Esophagus squamous epithelium (tissue), 5 donors: ENCODE data around the gene TANC1. TPM values are rescaled to one million over a fixed set of nuclear protein-coding genes. Genes with fewer than 3 reads are reported as not detected.

Experiments used
- DNase-seq: peaks from one replicate; lab custom pipeline; 2025; lab: John Stamatoyannopoulos, UW
- H3K27ac ChIP-seq, 4 donors: fragments of 200-600 bp; sonication (generic); one replicate each; pipeline ENCODE4 v1.5.1; 2016 to 2019; ENCODE audit warnings: mild to moderate bottlenecking in 1 of 4
- H3K27me3 ChIP-seq, 4 donors: fragments of 200-600 bp; sonication (generic); 1 replicate in 3 of 4; 2 replicates in 1 of 4; pipeline versions ENCODE4 v1.5.1 to v1.6.0; 2017 to 2021; ENCODE audit warnings: antibody characterized with exemption in 1 of 4
- H3K36me3 ChIP-seq, 3 donors: fragments of 200-600 bp; sonication (generic); one replicate each; pipeline ENCODE4 v1.5.1; 2016 to 2019
- H3K4me1 ChIP-seq, 3 donors: fragments of 200-600 bp; sonication (generic); one replicate each; pipeline ENCODE4 v1.5.1; 2017 to 2019
- H3K4me3 ChIP-seq, 4 donors: fragments of 200-600 bp; sonication (generic); 1 replicate in 3 of 4; 2 replicates in 1 of 4; pipeline ENCODE4 v1.5.1; 2016 to 2019; ENCODE audit warnings: mild to moderate bottlenecking in 2 of 4, moderate library complexity in 1 of 4
- H3K9me3 ChIP-seq, 3 donors: fragments of 200-600 bp; sonication (generic); one replicate each; pipeline ENCODE4 v1.5.1; 2016 to 2019
- POLR2A ChIP-seq, 4 donors: fragments of 450-650 bp; IDR thresholded peaks; one replicate each; pipeline ENCODE4 v1.6.1; 2017; ENCODE audit warnings: antibody characterized with exemption in 4 of 4, mild to moderate bottlenecking in 4 of 4, moderate library complexity in 3 of 4
- WGBS, 2 donors: methylation state at CpG; one replicate each; pipeline ENCODE4 v1.1.5; 2018; 5-methylcytosine and 5-hydroxymethylcytosine counted together
- intact Hi-C: fragments of 100-400 bp; cut with DNase I; formaldehyde crosslinking; loops from one replicate; pipeline ENCODE4 v1.15.0; 2022
- small RNA-seq, 4 donors: library from RNA; depleted of rRNA; stranded (forward); fragments of <200 nt; gene quantifications; one replicate each; pipeline ENCODE3, GENCODE V24; 2016
- total RNA-seq, 4 donors: library from RNA; depleted of rRNA; stranded (reverse); fragments of >200 nt; gene quantifications; one replicate each; pipeline ENCODE4 v1.1.0, GENCODE V29; 2016
- TF ChIP-seq, protein P1 (sequence below), 6 experiments: fragments of 450-650 bp in 4 of 6; fragments of 200-600 bp in 2 of 6; sonication (generic) in 2 of 6; IDR thresholded peaks; one replicate each; pipeline ENCODE4 v1.5.1; 2016 to 2019; ENCODE audit warnings: antibody characterized with exemption in 6 of 6, mild to moderate bottlenecking in 4 of 6, moderate library complexity in 4 of 6
- donor health status: DM: yes; HTN: yes; CAD: no.

TANC1 gene
- total RNA-seq, 4 donors from 2014 or later = 29.4 to 54.5 (median 42.2) TPM

DNA sequence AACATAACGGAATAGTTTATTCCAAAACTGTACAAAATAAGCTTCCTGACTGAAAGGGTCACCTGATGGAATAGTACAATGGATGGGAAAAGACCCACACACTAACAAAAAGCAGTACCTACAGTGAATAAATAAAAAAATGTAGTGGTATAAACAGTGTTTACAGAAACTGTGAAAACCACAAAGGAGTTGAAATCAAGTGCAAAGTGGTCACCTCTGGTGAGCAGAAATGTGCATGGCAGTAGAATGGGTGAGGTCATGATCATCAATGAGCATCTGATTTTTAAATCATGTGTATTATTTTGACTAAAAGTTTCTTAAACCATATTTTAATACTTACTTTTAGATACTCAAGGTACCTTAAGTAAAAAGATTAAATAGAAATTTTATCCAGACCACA is 306.7 kb downstream of the TANC1 start:
- Histone ChIP-seq H3K36me3 (peaks cover 0 to 80% (median 0%) of the 10 kb centered on the region in 3 donors), H3K27me3 (no peaks in the 10 kb centered on the region), H3K4me3 (no peak overlapping the region), H3K9me3 (no peaks in the 10 kb centered on the region), H3K27ac (no peak overlapping the region), H3K4me1 (no peaks in the 10 kb centered on the region)
- whole genome bisulfite sequencing, 2 donors = 91 to 96% methylated on average over 1 of the region's 1 CpG
- no peak for DNase-seq
- no peak for TF ChIP-seq POLR2A (IDR thresholded peaks at IDR 0.05)
- TF ChIP-seq, protein P1, sequence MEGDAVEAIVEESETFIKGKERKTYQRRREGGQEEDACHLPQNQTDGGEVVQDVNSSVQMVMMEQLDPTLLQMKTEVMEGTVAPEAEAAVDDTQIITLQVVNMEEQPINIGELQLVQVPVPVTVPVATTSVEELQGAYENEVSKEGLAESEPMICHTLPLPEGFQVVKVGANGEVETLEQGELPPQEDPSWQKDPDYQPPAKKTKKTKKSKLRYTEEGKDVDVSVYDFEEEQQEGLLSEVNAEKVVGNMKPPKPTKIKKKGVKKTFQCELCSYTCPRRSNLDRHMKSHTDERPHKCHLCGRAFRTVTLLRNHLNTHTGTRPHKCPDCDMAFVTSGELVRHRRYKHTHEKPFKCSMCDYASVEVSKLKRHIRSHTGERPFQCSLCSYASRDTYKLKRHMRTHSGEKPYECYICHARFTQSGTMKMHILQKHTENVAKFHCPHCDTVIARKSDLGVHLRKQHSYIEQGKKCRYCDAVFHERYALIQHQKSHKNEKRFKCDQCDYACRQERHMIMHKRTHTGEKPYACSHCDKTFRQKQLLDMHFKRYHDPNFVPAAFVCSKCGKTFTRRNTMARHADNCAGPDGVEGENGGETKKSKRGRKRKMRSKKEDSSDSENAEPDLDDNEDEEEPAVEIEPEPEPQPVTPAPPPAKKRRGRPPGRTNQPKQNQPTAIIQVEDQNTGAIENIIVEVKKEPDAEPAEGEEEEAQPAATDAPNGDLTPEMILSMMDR (IDR thresholded peaks at IDR 0.05) = no peak
- intact Hi-C loops = no loop called here

DNA sequence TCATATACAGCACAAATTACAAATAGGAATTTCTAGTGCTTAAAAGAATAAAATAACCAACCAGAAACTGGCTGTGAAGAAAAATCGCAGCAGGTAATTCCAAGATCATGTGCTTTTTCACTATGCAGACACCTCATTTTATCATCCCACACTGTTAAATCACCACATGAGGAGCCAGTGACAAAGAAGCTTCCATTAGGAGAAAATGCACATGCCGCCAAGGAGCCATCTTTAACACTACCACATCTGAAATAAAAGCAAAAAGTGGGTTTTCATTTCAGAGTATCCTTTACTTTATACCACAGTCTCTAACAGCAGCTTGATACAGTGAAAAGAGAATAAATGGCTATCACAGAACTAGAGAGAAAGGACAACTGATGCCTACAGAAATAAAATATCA is 311.3 kb downstream of the TANC1 start:
- Histone ChIP-seq H3K27ac (no peak overlapping the region), H3K9me3 (no peaks in the 10 kb centered on the region), H3K4me3 (no peak overlapping the region), H3K27me3 (no peaks in the 10 kb centered on the region), H3K36me3 (peaks cover 0 to 67% (median 0%) of the 10 kb centered on the region in 3 donors), H3K4me1 (peaks cover 0 to 2% (median 0%) of the 10 kb centered on the region in 3 donors)
- WGBS, 2 donors = 96 to 97% methylated on average over 2 of the region's 2 CpGs
- no peak for DNase-seq
- intact Hi-C loops = no loop called here
- TF ChIP-seq, protein P1 (IDR thresholded peaks at IDR 0.05) = no peak
- TF ChIP-seq POLR2A (IDR thresholded peaks at IDR 0.05) = no peak

DNA sequence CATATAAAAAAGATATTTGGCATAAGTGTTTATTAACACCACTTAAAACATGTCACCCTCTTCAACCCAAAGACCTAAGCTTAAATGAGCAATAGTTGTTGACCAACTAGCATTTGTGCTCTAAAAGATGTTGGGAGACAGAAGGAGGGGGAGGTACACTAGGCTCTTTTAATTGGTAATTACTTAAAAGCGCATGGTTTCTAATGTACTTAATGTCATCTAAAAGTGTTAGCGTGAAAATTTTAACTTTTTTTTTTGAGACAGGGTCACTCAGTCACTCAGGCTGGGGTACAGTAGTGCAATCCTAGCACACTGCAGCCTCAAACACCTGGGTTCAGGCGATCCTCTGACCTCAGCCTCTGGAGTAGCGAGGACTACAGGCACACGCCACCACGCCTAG is 312.6 kb downstream of the TANC1 start:
- intact Hi-C loops = no loop called here
- whole genome bisulfite sequencing, 2 donors = 98 to 100% methylated on average over 6 of the region's 6 CpGs
- Histone ChIP-seq H3K4me1 (peaks cover 6 to 15% (median 6%) of the 10 kb centered on the region in 3 donors), H3K9me3 (no peaks in the 10 kb centered on the region), H3K36me3 (peaks cover 0 to 59% (median 0%) of the 10 kb centered on the region in 3 donors), H3K27ac (no peak overlapping the region), H3K4me3 (no peak overlapping the region), H3K27me3 (no peaks in the 10 kb centered on the region)
- no peak for TF ChIP-seq POLR2A (IDR thresholded peaks at IDR 0.05)
- TF ChIP-seq, protein P1 (IDR thresholded peaks at IDR 0.05) = no peak
- DNase-seq = no peak

Small RNA genes lying within 50 kb of the gene (small RNA-seq; reads per million reads assigned to genes)
- gene MIR6888 (0 to 0.09 (median 0) reads per million in 4 donors), gene RNU2-21P (0 reads per million in 4 donors), gene RNU6-580P (0 reads per million in 4 donors)

Other genes starting within 250 kb of the TANC1 start
- 100 to 1,000 TPM in 3 of 4 donors, 10 to 100 TPM in 1; 79.3 to 220 (median 186) TPM for gene DAPL1, start 173.3 kb upstream of the TANC1 start, total RNA-seq